A673 (cell line): ENCODE data around the gene NHEJ1. TPM values are rescaled to one million over a fixed set of nuclear protein-coding genes. Genes with fewer than 3 reads are reported as not detected.

Experiments used
- BruUV-seq: library from RNA; stranded (reverse); fragments of 400-500 nt; replicated peaks from 2 replicates; lab custom pipeline; 2021; lab: Mats Ljungman, UMichigan
- CTCF ChIA-PET: fragments of 300-600 bp; sonication (Branson Sonifier 250); formaldehyde crosslinking; loops from one replicate; lab custom pipeline; 2022; ENCODE audit warnings: antibody characterized with exemption; lab: Charles Lee
- POLR2A ChIA-PET: fragments of 300-600 bp; sonication (Branson Sonifier 250); formaldehyde crosslinking; loops from one replicate; lab custom pipeline; 2022; ENCODE audit warnings: antibody characterized with exemption; ENCODE audit not compliant: low non-redundant PET; lab: Charles Lee
- DNase-seq: peaks from one replicate; pipeline ENCODE4 v3.0.0-alpha.2; 2015; ENCODE audit warnings: low spot score
- H3K27ac ChIP-seq: fragments of 200-600 bp; sonication (generic); 2 replicates; pipeline ENCODE4 v1.5.1; 2016; ENCODE audit warnings: mixed run types, low read depth, mild to moderate bottlenecking, mixed read lengths, antibody characterized with exemption, low read length; ENCODE audit not compliant: poor library complexity, severe bottlenecking
- H3K27me3 ChIP-seq: fragments of 200-600 bp; sonication (generic); replicated peaks from 2 replicates; pipeline ENCODE4 v1.6.1; 2017; ENCODE audit warnings: mixed run types, low read depth, mild to moderate bottlenecking, mixed read lengths, antibody characterized with exemption, low read length; ENCODE audit not compliant: insufficient read depth, poor library complexity
- H3K36me3 ChIP-seq: fragments of 200-600 bp; sonication (generic); 2 replicates; pipeline ENCODE4 v1.6.1; 2016; ENCODE audit warnings: mixed run types, mild to moderate bottlenecking, mixed read lengths, antibody characterized with exemption, low read length; ENCODE audit not compliant: insufficient read depth, poor library complexity, severe bottlenecking
- H3K4me1 ChIP-seq: fragments of 200-600 bp; sonication (generic); 2 replicates; pipeline ENCODE4 v1.6.1; 2017; ENCODE audit warnings: mixed run types, mild to moderate bottlenecking, mixed read lengths, antibody characterized with exemption, low read length; ENCODE audit not compliant: insufficient read depth, poor library complexity, severe bottlenecking
- H3K4me3 ChIP-seq: fragments of 200-600 bp; sonication (generic); 2 replicates; pipeline ENCODE4 v1.5.1; 2016; ENCODE audit warnings: low read depth, mixed run types, mild to moderate bottlenecking, mixed read lengths, low read length; ENCODE audit not compliant: poor library complexity, severe bottlenecking
- H3K9me3 ChIP-seq: fragments of 200-600 bp; sonication (generic); 2 replicates; pipeline ENCODE4 v1.6.1; 2016; ENCODE audit warnings: mixed run types, low read depth, mild to moderate bottlenecking, mixed read lengths, antibody characterized with exemption, low read length; ENCODE audit not compliant: poor library complexity, severe bottlenecking
- EZH2 ChIP-seq: fragments of 200-600 bp; sonication (generic); IDR thresholded peaks from 2 replicates; pipeline ENCODE4 v1.6.1; 2017; ENCODE audit warnings: borderline replicate concordance, low read depth, mild to moderate bottlenecking, mixed read lengths, antibody characterized with exemption, low read length; ENCODE audit not compliant: poor library complexity, severe bottlenecking
- intact Hi-C: fragments of 100-400 bp; cut with micrococcal nuclease; formaldehyde crosslinking; loops from one replicate; pipeline ENCODE4 v1.10.0; 2022; ENCODE audit not compliant: unreplicated experiment
- total RNA-seq: library from RNA; stranded (reverse); gene quantifications from 2 replicates; pipeline ENCODE4 v1.2.3, GENCODE V29; 2021
- TF ChIP-seq, protein P1 (sequence below): fragments of 300-800, 200-600 bp; sonication (generic); conservative IDR thresholded peaks from 2 replicates; pipeline ENCODE4 v1.5.1; 2017; ENCODE audit warnings: low read depth, mild to moderate bottlenecking, antibody characterized with exemption, low read length, moderate library complexity, mixed read lengths

NHEJ1 gene
- total RNA-seq, 1 experiment from 2014 or later: 18.0 TPM

DNA sequence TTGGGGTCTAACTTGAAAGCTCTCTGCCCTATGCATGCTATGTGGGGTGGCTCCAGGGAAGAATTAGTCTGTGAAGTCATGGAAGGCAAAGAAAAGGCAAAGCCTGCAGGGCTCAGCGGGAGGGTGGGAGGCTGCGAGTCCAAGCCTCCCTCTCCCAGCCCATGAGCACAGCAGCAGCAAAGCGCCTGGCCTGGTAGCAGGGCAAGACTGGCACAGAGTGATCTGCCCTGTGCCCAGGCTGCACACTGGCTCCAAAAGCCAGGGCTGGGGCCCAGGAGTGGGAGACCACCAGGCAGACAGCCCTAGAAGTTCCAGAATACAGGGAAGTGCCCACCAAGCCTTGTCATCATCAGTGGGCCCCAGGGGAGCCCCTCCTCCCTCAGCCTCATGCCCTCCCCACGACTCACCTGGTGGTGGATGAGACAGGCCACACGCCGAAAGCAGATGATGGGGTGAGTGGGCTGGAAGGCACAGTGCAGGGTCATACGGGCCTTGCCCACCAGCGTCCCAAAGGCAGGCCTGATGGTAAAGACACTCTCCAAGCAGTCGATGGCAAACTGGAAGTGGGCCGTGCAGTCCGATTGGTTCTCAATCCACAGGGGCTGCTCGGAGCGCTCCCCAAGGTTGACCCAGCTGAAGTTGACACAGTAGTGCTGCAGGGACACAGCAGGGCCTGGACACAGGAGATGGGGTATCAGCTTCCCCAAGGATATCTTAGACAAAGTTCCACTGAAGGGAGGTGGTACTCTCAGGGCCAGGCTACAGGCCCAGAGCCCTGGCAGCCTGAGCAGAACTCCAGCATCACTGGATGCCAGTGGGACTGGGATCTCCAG is 131.4 kb downstream of the NHEJ1 start:
- H3K9me3 ChIP-seq: no peaks in the 10 kb centered on the region
- peaks cover 19% of the 10 kb centered on the region for H3K27me3 ChIP-seq
- no peaks in the 10 kb centered on the region for H3K36me3 ChIP-seq
- ChIA-PET POLR2A (no interaction called here), CTCF (interaction anchor here (0.6 to 2.2 kb wide), 16 partner anchors 9 to 182 kb away, joined by 3 to 58 read pairs (median 5); no protein-coding TSS in a partner anchor)
- no peak for DNase-seq
- H3K4me1 ChIP-seq: no peaks in the 10 kb centered on the region
- no peak overlapping the region for H3K4me3 ChIP-seq
- intact Hi-C loops: loop anchor here (1.0 kb wide), 1 partner anchor 126 kb away; no protein-coding TSS in a partner anchor
- no peak overlapping the region for H3K27ac ChIP-seq
- BruUV-seq: no TSS peak
- TF ChIP-seq, protein P1, sequence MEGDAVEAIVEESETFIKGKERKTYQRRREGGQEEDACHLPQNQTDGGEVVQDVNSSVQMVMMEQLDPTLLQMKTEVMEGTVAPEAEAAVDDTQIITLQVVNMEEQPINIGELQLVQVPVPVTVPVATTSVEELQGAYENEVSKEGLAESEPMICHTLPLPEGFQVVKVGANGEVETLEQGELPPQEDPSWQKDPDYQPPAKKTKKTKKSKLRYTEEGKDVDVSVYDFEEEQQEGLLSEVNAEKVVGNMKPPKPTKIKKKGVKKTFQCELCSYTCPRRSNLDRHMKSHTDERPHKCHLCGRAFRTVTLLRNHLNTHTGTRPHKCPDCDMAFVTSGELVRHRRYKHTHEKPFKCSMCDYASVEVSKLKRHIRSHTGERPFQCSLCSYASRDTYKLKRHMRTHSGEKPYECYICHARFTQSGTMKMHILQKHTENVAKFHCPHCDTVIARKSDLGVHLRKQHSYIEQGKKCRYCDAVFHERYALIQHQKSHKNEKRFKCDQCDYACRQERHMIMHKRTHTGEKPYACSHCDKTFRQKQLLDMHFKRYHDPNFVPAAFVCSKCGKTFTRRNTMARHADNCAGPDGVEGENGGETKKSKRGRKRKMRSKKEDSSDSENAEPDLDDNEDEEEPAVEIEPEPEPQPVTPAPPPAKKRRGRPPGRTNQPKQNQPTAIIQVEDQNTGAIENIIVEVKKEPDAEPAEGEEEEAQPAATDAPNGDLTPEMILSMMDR: no peak
- no peak for TF ChIP-seq EZH2

DNA sequence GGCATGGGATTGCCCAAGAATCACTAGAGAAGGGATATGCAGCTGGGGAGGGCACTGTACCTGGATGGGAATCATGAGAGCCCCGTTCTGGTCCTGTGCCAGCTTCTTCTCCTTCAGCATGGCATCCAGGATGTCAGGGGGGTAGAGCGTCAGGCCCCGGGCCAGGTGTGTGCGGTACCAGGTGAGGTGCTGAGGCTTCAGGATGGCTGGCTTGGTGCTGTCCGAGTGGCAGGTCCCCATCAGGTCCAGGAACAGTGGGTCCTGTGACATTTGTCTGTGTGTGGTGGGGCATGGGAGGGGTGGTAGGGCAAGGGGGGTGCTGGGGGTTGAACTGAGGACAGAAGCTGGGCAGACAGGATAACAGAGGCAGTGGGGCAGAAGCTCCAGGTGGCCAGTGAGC is 132.5 kb downstream of the NHEJ1 start:
- no peaks in the 10 kb centered on the region for H3K9me3 ChIP-seq
- no peak for DNase-seq
- no peak overlapping the region for H3K4me3 ChIP-seq
- H3K27ac ChIP-seq: no peak overlapping the region
- BruUV-seq: no TSS peak
- H3K36me3 ChIP-seq: no peaks in the 10 kb centered on the region
- intact Hi-C loops: no loop called here
- no peak for TF ChIP-seq EZH2
- TF ChIP-seq, protein P1: no peak
- H3K4me1 ChIP-seq: no peaks in the 10 kb centered on the region
- H3K27me3 ChIP-seq: peaks cover 9% of the 10 kb centered on the region
- POLR2A ChIA-PET: no interaction called here
- CTCF ChIA-PET: interaction anchor here (0.9 to 1.1 kb wide), 2 partner anchors 33 to 127 kb away, joined by 3 read pairs; no protein-coding TSS in a partner anchor

DNA sequence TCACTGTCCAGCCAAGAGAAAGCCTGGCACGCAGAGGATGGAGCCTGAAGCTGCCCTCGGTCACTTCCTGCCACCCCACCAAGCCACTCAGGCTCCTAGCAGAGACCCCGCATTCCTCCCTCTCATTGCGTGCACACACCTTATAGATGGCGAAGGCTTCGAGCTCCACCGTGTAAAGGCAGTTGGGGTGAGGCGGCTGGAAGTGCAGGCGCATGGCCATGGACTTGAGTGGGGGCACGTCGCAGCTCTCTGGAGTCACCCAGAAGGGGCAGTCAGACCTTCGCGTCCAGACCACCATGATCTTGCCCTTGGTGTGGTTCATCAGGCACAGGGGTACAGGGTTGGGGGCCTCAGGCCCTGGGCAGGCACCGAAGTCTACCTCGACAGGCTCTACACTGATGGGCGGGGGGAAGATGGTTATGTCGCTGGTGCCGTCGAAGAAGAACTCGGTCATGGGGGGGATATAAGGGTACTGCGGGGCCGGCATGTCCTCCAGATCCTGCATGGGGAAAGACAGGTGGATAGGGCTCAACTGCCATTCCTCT is 133.0 kb downstream of the NHEJ1 start:
- Histone ChIP-seq H3K27ac (no peak overlapping the region), H3K4me3 (no peak overlapping the region), H3K9me3 (no peaks in the 10 kb centered on the region), H3K27me3 (peaks cover 3% of the 10 kb centered on the region), H3K4me1 (no peaks in the 10 kb centered on the region), H3K36me3 (no peaks in the 10 kb centered on the region)
- TF ChIP-seq, protein P1: no peak
- TF ChIP-seq EZH2: no peak
- BruUV-seq: no TSS peak
- intact Hi-C loops: no loop called here
- ChIA-PET POLR2A (no interaction called here), CTCF (interaction anchor here (0.9 to 1.1 kb wide), 2 partner anchors 32 to 127 kb away, joined by 3 read pairs; no protein-coding TSS in a partner anchor)
- no peak for DNase-seq
